Astrocyte of the spinal cord (primary cell): ENCODE results near the gene NAB2.
"Not testable (repeated sequence)": the region's sequence is repeated elsewhere in the genome, so short reads cannot be mapped to it uniquely, and the experiment has no call there.

Experiments used
- DNase-seq: peaks from one replicate; pipeline ENCODE4 v3.0.0; 2011; ENCODE audit warnings: low read depth, low spot score
- H3K4me3 ChIP-seq: 2 replicates; pipeline ENCODE4 v1.5.1; 2011; ENCODE audit warnings: low read depth, mild to moderate bottlenecking, low read length, moderate library complexity
- in situ Hi-C: cut with HindIII; loops from 2 replicates; pipeline ENCODE4 v1.10.0; 2017; ENCODE audit warnings: low sequenced_read_pairs
- TF ChIP-seq, protein P1 (sequence below): IDR thresholded peaks from 2 replicates; pipeline ENCODE4 v1.5.1; 2012; ENCODE audit warnings: low read depth, mild to moderate bottlenecking, low read length, inconsistent platforms

NAB2 gene

DNA sequence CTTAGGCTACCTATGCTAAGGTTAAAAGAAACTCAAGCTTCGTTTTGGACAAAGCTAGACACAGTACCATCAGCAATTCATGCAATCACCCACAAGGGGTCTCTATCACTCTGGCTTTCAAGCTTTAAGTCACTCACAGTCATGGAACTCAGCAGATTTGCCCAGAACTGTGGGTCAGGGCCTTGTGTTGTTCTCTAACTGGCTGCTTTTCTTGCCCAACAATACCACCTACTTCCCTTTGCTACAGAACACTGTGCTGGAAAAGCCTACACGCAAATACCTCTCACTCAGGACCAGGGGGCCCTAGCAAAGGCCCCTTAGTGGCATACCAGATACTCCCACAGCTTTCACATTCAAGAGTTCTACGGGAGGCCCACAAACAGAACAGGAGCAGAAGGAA is 19.4 kb upstream of the NAB2 start:
- TF ChIP-seq, protein P1, sequence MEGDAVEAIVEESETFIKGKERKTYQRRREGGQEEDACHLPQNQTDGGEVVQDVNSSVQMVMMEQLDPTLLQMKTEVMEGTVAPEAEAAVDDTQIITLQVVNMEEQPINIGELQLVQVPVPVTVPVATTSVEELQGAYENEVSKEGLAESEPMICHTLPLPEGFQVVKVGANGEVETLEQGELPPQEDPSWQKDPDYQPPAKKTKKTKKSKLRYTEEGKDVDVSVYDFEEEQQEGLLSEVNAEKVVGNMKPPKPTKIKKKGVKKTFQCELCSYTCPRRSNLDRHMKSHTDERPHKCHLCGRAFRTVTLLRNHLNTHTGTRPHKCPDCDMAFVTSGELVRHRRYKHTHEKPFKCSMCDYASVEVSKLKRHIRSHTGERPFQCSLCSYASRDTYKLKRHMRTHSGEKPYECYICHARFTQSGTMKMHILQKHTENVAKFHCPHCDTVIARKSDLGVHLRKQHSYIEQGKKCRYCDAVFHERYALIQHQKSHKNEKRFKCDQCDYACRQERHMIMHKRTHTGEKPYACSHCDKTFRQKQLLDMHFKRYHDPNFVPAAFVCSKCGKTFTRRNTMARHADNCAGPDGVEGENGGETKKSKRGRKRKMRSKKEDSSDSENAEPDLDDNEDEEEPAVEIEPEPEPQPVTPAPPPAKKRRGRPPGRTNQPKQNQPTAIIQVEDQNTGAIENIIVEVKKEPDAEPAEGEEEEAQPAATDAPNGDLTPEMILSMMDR, result peak; percentile 87
- DNase-seq, result peak; percentile 82
- no peak overlapping the region for H3K4me3 ChIP-seq
- in situ Hi-C loops, result no loop called here

DNA sequence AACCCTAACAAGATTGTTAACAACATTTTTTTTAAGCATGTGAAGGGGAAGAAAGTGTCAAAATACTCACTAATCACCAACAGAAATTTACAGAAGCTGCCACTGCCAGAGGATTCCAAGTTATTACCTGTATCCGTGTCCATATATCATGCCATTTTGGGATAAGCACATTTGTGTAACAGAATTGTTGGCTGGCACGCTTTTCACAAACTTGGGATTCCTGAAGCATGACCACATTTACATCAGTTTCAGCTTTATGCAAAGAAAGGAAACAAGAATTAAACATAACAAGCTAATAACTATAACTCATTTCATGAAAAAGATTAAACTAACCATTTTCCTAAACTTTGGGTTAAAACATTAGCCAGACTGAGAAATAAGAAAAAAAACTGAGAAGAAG is 16.3 kb upstream of the NAB2 start:
- TF ChIP-seq, protein P1, result no peak
- in situ Hi-C loops, result no loop called here

DNA sequence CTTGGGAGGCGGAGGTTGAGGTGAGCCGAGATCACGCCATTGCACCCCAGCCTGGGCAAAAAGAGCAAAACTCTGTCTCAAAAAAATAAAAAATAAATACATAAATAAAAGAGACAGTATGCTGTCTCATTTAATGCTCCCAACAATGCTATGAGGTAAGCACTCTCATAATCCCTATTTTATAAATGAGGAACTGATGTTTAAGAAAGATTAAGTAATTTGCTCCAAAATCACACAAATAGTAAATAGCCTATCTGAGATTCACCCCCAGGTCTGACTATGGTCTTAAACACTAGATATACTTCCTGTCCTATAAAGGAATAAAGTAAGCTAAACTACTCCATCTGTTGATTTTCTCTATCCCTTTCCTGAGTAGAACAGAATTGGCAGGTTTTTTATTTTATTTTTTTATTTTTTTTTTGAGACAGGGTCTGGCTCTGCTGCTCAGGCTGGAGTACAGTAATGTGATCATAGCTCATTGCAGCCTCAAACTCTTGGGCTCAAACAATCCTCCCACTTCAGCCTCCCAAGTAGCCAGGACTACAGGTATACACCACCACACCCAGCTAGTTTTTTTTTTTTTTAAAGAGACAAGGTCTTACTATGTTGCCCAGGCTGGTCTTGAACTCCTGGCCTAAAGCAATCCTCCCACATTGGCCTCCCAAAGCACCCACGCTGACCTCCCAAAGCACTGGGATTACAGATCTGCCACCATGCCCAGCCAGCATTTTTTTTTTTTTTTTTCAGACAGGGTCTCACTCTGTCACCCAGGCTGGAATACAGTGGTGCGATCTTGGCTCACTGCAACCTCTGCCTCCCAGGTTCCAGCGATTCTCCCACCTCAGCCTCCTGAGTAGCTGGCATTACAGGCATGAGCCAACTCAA is 15.1 kb upstream of the NAB2 start:
- DNase-seq, H3K4me3 ChIP-seq, in situ Hi-C loops: not testable (repeated sequence)

More for the DNA sequence above, 16.3 kb upstream of the NAB2 start:
- no peak overlapping the region for H3K4me3 ChIP-seq
- no peak for DNase-seq

GRCh38 chr12:57078519-57079404 is 10.2 kb upstream of the NAB2 start, which contains the start of gene NEMP1:
NEMP1 (minus strand) TSS chr12:57078791; CDS start chr12:57078745, 46 bp downstream.
- TF ChIP-seq, protein P1, result no peak
- peak; percentile 100 for DNase-seq
- H3K4me3 ChIP-seq, result peak within 1 kb of the TSS; percentile 77
- in situ Hi-C loops, result no loop called here

GRCh38 chr12:57079821-57080220 is 9.1 kb upstream of the NAB2 start:
- in situ Hi-C loops, result no loop called here
- TF ChIP-seq, protein P1, result no peak
- no peak for DNase-seq
- no peak overlapping the region for H3K4me3 ChIP-seq

GRCh38 chr12:57080855-57081254 is 8.1 kb upstream of the NAB2 start:
- TF ChIP-seq, protein P1, result no peak
- DNase-seq, result no peak
- in situ Hi-C loops, result no loop called here
- H3K4me3 ChIP-seq, result no peak overlapping the region
